GM23338 (cell line): Measurements from ENCODE around the gene PRRC2A. TPM values are rescaled to one million over a fixed set of nuclear protein-coding genes. Genes with fewer than 3 reads are reported as not detected.

Experiments
- ATAC-seq: fragments of 200-7000 bp; cut with Tn5 transposase; 3 replicates; pipeline ENCODE4 v1.9.1; 2020
- DNase-seq: peaks from one replicate; pipeline ENCODE4 v3.0.0-alpha.2; 2015; ENCODE audit warnings: low spot score
- H2AFZ ChIP-seq: fragments of 200-600 bp; sonication (generic); 2 replicates; pipeline ENCODE4 v1.8.0; 2016; ENCODE audit warnings: antibody characterized with exemption, mild to moderate bottlenecking, moderate library complexity
- H3F3A ChIP-seq: fragments of 200-600 bp; sonication (generic); replicated peaks from 2 replicates; pipeline ENCODE4 v1.8.0; 2017; ENCODE audit warnings: antibody characterized with exemption, mixed run types, low read depth
- H3K27ac ChIP-seq: fragments of 200-600 bp; sonication (generic); 2 replicates; pipeline ENCODE4 v1.6.1; 2016; ENCODE audit warnings: low read depth
- H3K27me3 ChIP-seq: fragments of 200-600 bp; sonication (generic); 2 replicates; pipeline ENCODE4 v1.8.0; 2016; ENCODE audit warnings: mild to moderate bottlenecking, mixed run types, moderate library complexity; ENCODE audit not compliant: insufficient read depth
- H3K36me3 ChIP-seq: fragments of 200-600 bp; sonication (generic); 2 replicates; pipeline ENCODE4 v1.8.0; 2016; ENCODE audit warnings: mild to moderate bottlenecking; ENCODE audit not compliant: insufficient read depth
- H3K4me1 ChIP-seq: fragments of 200-600 bp; sonication (generic); 2 replicates; pipeline ENCODE4 v1.8.0; 2016; ENCODE audit warnings: mild to moderate bottlenecking, moderate library complexity; ENCODE audit not compliant: insufficient read depth
- H3K4me2 ChIP-seq: fragments of 200-600 bp; sonication (generic); 2 replicates; pipeline ENCODE4 v1.7.1; 2017; ENCODE audit warnings: mixed run types
- H3K4me3 ChIP-seq: fragments of 200-600 bp; sonication (generic); 2 replicates; pipeline ENCODE4 v1.6.1; 2016; ENCODE audit warnings: mixed run types
- H3K79me2 ChIP-seq: fragments of 200-600 bp; sonication (generic); replicated peaks from 2 replicates; pipeline ENCODE4 v1.8.0; 2017; ENCODE audit warnings: mild to moderate bottlenecking; ENCODE audit not compliant: insufficient read depth
- H3K9me2 ChIP-seq: fragments of 200-600 bp; sonication (generic); 2 replicates; pipeline ENCODE4 v1.8.0; 2017; ENCODE audit not compliant: insufficient read depth
- H4K20me1 ChIP-seq: fragments of 200-600 bp; sonication (generic); replicated peaks from 2 replicates; pipeline ENCODE4 v1.8.0; 2017; ENCODE audit warnings: mild to moderate bottlenecking; ENCODE audit not compliant: insufficient read depth
- H3K27ac Mint-ChIP-seq: 2 replicates; pipeline ENCODE4 v1.8.0; 2020; ENCODE audit warnings: inconsistent platforms, mild to moderate bottlenecking, moderate library complexity, mixed read lengths
- H3K27me3 Mint-ChIP-seq: 3 replicates; pipeline ENCODE4 v1.8.0; 2022; ENCODE audit warnings: low read depth, mild to moderate bottlenecking, moderate library complexity, mixed read lengths, inconsistent platforms; ENCODE audit not compliant: insufficient read depth, poor library complexity
- H3K36me3 Mint-ChIP-seq: 3 replicates; pipeline ENCODE4 v1.8.0; 2021; ENCODE audit warnings: low read depth, mild to moderate bottlenecking, inconsistent platforms, moderate library complexity, mixed read lengths
- H3K4me1 Mint-ChIP-seq: 3 replicates; pipeline ENCODE4 v1.8.0; 2020; ENCODE audit warnings: mild to moderate bottlenecking, inconsistent platforms, mixed read lengths
- H3K4me3 Mint-ChIP-seq: 3 replicates; pipeline ENCODE4 v1.8.0; 2021; ENCODE audit warnings: moderate library complexity, mild to moderate bottlenecking, inconsistent platforms, mixed read lengths
- H3K9me3 Mint-ChIP-seq: 3 replicates; pipeline ENCODE4 v1.8.0; 2020; ENCODE audit warnings: moderate library complexity, mild to moderate bottlenecking, inconsistent platforms, mixed read lengths
- CREB1 ChIP-seq: fragments of 250-450 bp; sonication (Bioruptor Pico); IDR thresholded peaks from 2 replicates; pipeline ENCODE4 v1.5.0; 2020; ENCODE audit warnings: low read depth, mild to moderate bottlenecking, moderate library complexity
- EZH2 ChIP-seq: fragments of 200-600 bp; sonication (generic); IDR thresholded peaks from one replicate; pipeline ENCODE4 v1.8.0; 2017; ENCODE audit warnings: antibody characterized with exemption, mild to moderate bottlenecking, low read depth; ENCODE audit not compliant: unreplicated experiment
- EZH2phosphoT487 ChIP-seq: fragments of 200-600 bp; sonication (generic); IDR thresholded peaks from one replicate; pipeline ENCODE4 v1.8.1; 2018; ENCODE audit warnings: antibody characterized with exemption; ENCODE audit not compliant: unreplicated experiment
- NANOG ChIP-seq: IDR thresholded peaks from 2 replicates; pipeline ENCODE4 v1.6.1; 2016; ENCODE audit warnings: antibody characterized with exemption, borderline replicate concordance
- POLR2AphosphoS5 ChIP-seq: IDR thresholded peaks from 2 replicates; pipeline ENCODE4 v1.6.1; 2016; ENCODE audit warnings: antibody characterized with exemption, low read depth
- REST ChIP-seq: IDR thresholded peaks from one replicate; pipeline ENCODE4 v1.6.1; 2018; ENCODE audit warnings: antibody characterized with exemption; ENCODE audit not compliant: unreplicated experiment
- STAT1 ChIP-seq: IDR thresholded peaks from one replicate; pipeline ENCODE4 v1.6.1; 2016; ENCODE audit warnings: antibody characterized with exemption; ENCODE audit not compliant: unreplicated experiment
- polyA plus RNA-seq: library from polyadenylated mRNA; unstranded; fragments of >200 nt; fragmentation: Nextera tagmentation; extraction: Ambion mirVana; gene quantifications from 2 replicates; pipeline ENCODE4 v1.2.1, GENCODE V29; 2016
- total RNA-seq: library from RNA; depleted of rRNA; stranded (reverse); fragments of >200 nt; shearing (Covaris generic); gene quantifications from 2 replicates; pipeline ENCODE4 v1.2.3, GENCODE V29; 2014

The PRRC2A gene
- total and polyA plus RNA-seq, 2 experiments from 2014 or later = 213 to 273 TPM

DNA sequence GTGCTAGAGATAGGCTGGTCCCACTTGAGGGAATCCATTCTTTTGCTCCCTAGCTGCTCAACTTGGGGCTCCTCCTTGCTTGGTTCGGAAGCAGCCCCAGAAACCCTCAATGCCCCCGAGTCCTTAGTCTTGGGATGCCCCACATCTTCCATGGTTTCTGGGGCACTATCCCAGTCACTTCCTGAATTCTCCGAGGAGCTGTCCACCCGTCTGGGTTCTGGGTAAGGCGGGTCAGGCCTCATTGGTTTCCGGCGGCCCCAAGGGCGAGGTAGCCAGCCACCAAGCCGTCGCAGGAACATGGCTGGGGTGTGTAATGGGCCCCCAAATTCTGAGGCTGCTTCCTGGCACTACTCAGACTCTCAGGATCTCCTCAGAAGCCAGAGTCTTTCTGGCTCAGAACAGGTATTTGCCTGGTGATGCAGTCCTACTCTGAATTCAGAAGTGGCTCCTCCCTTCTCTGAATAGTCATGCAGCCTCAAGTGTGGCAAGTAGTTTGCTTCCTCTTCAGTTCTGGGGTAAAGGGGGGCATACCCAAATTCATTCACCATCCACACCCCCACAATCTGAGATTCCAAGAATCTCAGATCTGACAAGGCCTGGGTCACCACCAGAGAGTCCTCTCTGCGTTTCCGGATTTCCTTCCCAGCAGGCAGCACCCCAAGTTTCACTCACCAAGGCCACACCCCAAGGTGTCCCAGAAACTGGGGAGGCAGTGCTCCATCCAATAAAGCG lies 39.3 kb downstream of the PRRC2A start (continued):
- TF ChIP-seq REST (peak; percentile 65), POLR2AphosphoS5 (no peak), NANOG (no peak), EZH2 (no peak)

GRCh38 chr6:31660381-31661261 lies 40.1 kb downstream of the PRRC2A start, which contains the start of gene C6orf47:
C6orf47 (minus strand) TSS chr6:31660778; CDS start chr6:31659947, 831 bp downstream.
- H3K4me2 ChIP-seq = peak within 1 kb of the TSS; percentile 98
- no peaks in the 10 kb centered on the region for H3K27me3 ChIP-seq
- TF ChIP-seq STAT1 (no peak), CREB1 (0 out of 2 replicates have a peak, but pooled peaks have one; percentile 24), POLR2AphosphoS5 (peak; percentile 88), EZH2phosphoT487 (no peak)
- peak within 1 kb of the TSS; percentile 96 for H3K4me3 ChIP-seq
- peak within 1 kb of the TSS; percentile 95 for H3K27ac Mint-ChIP-seq
- H4K20me1 ChIP-seq = no peaks in the 10 kb centered on the region; the same call in 1 of the 2 replicates
- peaks cover 21% of the 10 kb centered on the region; the same call in 1 of the 2 replicates for H3F3A ChIP-seq
- DNase-seq (peak; percentile 95), ATAC-seq (peak; percentile 85)
- peaks cover 49% of the 10 kb centered on the region for H3K4me1 Mint-ChIP-seq
- peaks cover 46% of the 10 kb centered on the region for H3K36me3 Mint-ChIP-seq
- H3K27me3 Mint-ChIP-seq = peaks cover 19% of the 10 kb centered on the region
- H3K36me3 ChIP-seq = peaks cover 12% of the 10 kb centered on the region; the same call in 1 of the 2 replicates
- peak within 1 kb of the TSS; percentile 90 for H3K4me3 Mint-ChIP-seq
- peak within 1 kb of the TSS; percentile 95 for H3K27ac ChIP-seq
- peak within 1 kb of the TSS; percentile 83 for H2AFZ ChIP-seq
- H3K79me2 ChIP-seq = peaks cover 41% of the 10 kb centered on the region
- no peaks in the 10 kb centered on the region for H3K9me2 ChIP-seq
- H3K4me1 ChIP-seq = peaks cover 23% of the 10 kb centered on the region
- no peaks in the 10 kb centered on the region for H3K9me3 Mint-ChIP-seq
